ENCODE results near the gene RHOG.

DNA sequence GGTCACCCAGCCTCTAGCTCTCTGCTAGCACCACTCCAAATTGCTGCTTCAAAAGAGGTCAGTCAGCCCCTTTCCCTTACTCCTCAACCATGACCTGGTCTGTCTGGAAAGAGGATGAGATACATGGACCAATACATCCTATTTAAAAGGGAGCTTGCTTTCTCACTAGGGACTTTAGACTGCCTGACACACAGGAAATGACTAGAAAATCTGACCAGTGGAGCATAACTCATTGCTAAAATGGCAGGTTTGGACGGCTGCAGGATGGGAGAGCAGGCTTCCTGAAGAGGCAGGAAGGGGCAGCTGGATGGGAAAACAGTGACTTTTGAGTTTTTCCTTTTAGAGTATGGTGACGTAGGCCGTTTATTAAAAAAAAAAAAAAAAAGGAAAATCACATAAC is 40.0 kb upstream of the RHOG start:
- TF ChIP-seq ZSCAN20 (CRISPR knock-in tag; IDR thresholded peaks at IDR 0.05) (no peak), POLR2A (IDR thresholded peaks at IDR 0.05; ENCODE audit: low read length) (no peak), RAD21 (conservative IDR thresholded peaks at IDR 0.05 in 1 of 2, IDR thresholded peaks at IDR 0.05 in 1 of 2) (no peak), EP300 (IDR thresholded peaks at IDR 0.05) (no peak)
- TF ChIP-seq, protein P1, sequence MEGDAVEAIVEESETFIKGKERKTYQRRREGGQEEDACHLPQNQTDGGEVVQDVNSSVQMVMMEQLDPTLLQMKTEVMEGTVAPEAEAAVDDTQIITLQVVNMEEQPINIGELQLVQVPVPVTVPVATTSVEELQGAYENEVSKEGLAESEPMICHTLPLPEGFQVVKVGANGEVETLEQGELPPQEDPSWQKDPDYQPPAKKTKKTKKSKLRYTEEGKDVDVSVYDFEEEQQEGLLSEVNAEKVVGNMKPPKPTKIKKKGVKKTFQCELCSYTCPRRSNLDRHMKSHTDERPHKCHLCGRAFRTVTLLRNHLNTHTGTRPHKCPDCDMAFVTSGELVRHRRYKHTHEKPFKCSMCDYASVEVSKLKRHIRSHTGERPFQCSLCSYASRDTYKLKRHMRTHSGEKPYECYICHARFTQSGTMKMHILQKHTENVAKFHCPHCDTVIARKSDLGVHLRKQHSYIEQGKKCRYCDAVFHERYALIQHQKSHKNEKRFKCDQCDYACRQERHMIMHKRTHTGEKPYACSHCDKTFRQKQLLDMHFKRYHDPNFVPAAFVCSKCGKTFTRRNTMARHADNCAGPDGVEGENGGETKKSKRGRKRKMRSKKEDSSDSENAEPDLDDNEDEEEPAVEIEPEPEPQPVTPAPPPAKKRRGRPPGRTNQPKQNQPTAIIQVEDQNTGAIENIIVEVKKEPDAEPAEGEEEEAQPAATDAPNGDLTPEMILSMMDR (IDR thresholded peaks at IDR 0.05) = no peak
- TF ChIP-seq, protein P2, sequence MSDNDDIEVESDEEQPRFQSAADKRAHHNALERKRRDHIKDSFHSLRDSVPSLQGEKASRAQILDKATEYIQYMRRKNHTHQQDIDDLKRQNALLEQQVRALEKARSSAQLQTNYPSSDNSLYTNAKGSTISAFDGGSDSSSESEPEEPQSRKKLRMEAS (IDR thresholded peaks at IDR 0.05) = no peak
